Cortex of kidney (tissue), 1 donor: Measurements from ENCODE around the gene TENM3.

Source experiments
- DNase-seq: peaks from one replicate; lab custom pipeline; 2025; lab: John Stamatoyannopoulos, UW

TENM3 gene

GRCh38 chr4:182449930-182450439 lies 206.8 kb downstream of the TENM3 start:
- DNase-seq = no peak

GRCh38 chr4:182451441-182451840 lies 208.2 kb downstream of the TENM3 start:
- no peak for DNase-seq

- DNase-seq = no peak
Observed at GRCh38 chr4:182453830-182454229, 210.6 kb downstream of the TENM3 start.

- no peak for DNase-seq
Observed at GRCh38 chr4:182454440-182455013, 211.3 kb downstream of the TENM3 start.

GRCh38 chr4:182465114-182465513 lies 221.9 kb downstream of the TENM3 start:
- DNase-seq = no peak

- DNase-seq = no peak
Observed at GRCh38 chr4:182465979-182466378, 222.8 kb downstream of the TENM3 start.

- DNase-seq = no peak
Observed at GRCh38 chr4:182470215-182470614, 227.0 kb downstream of the TENM3 start.

- DNase-seq = no peak
Observed at GRCh38 chr4:182475539-182475938, 232.3 kb downstream of the TENM3 start.

GRCh38 chr4:182478475-182478874 lies 235.3 kb downstream of the TENM3 start:
- no peak for DNase-seq

GRCh38 chr4:182483685-182484084 lies 240.5 kb downstream of the TENM3 start:
- DNase-seq = no peak

GRCh38 chr4:182486881-182487280 lies 243.7 kb downstream of the TENM3 start:
- DNase-seq = no peak

- DNase-seq = no peak
Observed at GRCh38 chr4:182488896-182489295, 245.7 kb downstream of the TENM3 start.

- DNase-seq = no peak
Observed at GRCh38 chr4:182489607-182490006, 246.4 kb downstream of the TENM3 start.

GRCh38 chr4:182491719-182492118 lies 248.5 kb downstream of the TENM3 start:
- no peak for DNase-seq

- DNase-seq = no peak
Observed at GRCh38 chr4:182492423-182492822, 249.2 kb downstream of the TENM3 start.

- DNase-seq = no peak
Observed at GRCh38 chr4:182493377-182493776, 250.2 kb downstream of the TENM3 start.

GRCh38 chr4:182494103-182494502 lies 250.9 kb downstream of the TENM3 start:
- no peak for DNase-seq

GRCh38 chr4:182495031-182495430 lies 251.8 kb downstream of the TENM3 start:
- no peak for DNase-seq

- DNase-seq = no peak
Observed at GRCh38 chr4:182495645-182496385, 252.6 kb downstream of the TENM3 start.

- no peak for DNase-seq
Observed at GRCh38 chr4:182496408-182496807, 253.2 kb downstream of the TENM3 start.

GRCh38 chr4:182502064-182502463 lies 258.9 kb downstream of the TENM3 start:
- no peak for DNase-seq

GRCh38 chr4:182504463-182504862 lies 261.3 kb downstream of the TENM3 start:
- DNase-seq = no peak

GRCh38 chr4:182507805-182508204 lies 264.6 kb downstream of the TENM3 start:
- DNase-seq = no peak

GRCh38 chr4:182510836-182511235 lies 267.6 kb downstream of the TENM3 start:
- no peak for DNase-seq
